GM18526 (cell line): ENCODE results near the gene CUBN.

Experiments used
- POLR2A ChIP-seq: IDR thresholded peaks from 3 replicates; pipeline ENCODE4 v1.6.1; 2011; ENCODE audit not compliant: insufficient read length; ENCODE audit errors: extremely low read depth

The CUBN gene

GRCh38 chr10:17129741-17130140, at the start of gene CUBN:
Gene CUBN (minus strand): TSS chr10:17129811. CDS start chr10:17129765, 46 bp downstream.
- no peak for TF ChIP-seq POLR2A

GRCh38 chr10:17179002-17179401, 49.4 kb upstream of the CUBN start:
- TF ChIP-seq POLR2A, result no peak

GRCh38 chr10:17178006-17178405, 48.4 kb upstream of the CUBN start:
- TF ChIP-seq POLR2A, result no peak

- TF ChIP-seq POLR2A, result no peak
These were observed 47.4 kb upstream of the CUBN start for GRCh38 chr10:17177014-17177413.

- no peak for TF ChIP-seq POLR2A
These were observed 46.5 kb upstream of the CUBN start for GRCh38 chr10:17176091-17176490.

GRCh38 chr10:17175551-17175950, 45.9 kb upstream of the CUBN start:
- no peak for TF ChIP-seq POLR2A

- TF ChIP-seq POLR2A, result no peak
These were observed 45.0 kb upstream of the CUBN start for GRCh38 chr10:17174626-17175025.

- TF ChIP-seq POLR2A, result no peak
These were observed 41.6 kb upstream of the CUBN start for GRCh38 chr10:17171141-17171641.

GRCh38 chr10:17169803-17170202, 40.2 kb upstream of the CUBN start:
- no peak for TF ChIP-seq POLR2A

- TF ChIP-seq POLR2A, result no peak
These were observed 37.1 kb upstream of the CUBN start for GRCh38 chr10:17166699-17167098.

GRCh38 chr10:17162828-17163227, 33.2 kb upstream of the CUBN start:
- TF ChIP-seq POLR2A, result no peak

GRCh38 chr10:17161775-17162174, 32.2 kb upstream of the CUBN start:
- TF ChIP-seq POLR2A, result no peak

- no peak for TF ChIP-seq POLR2A
These were observed 27.4 kb upstream of the CUBN start for GRCh38 chr10:17157024-17157423.

- no peak for TF ChIP-seq POLR2A
These were observed 26.2 kb upstream of the CUBN start for GRCh38 chr10:17155826-17156225.

GRCh38 chr10:17154116-17154515, 24.5 kb upstream of the CUBN start:
- no peak for TF ChIP-seq POLR2A

- no peak for TF ChIP-seq POLR2A
These were observed 23.7 kb upstream of the CUBN start for GRCh38 chr10:17153321-17153720.

GRCh38 chr10:17151716-17152115, 22.1 kb upstream of the CUBN start:
- no peak for TF ChIP-seq POLR2A
